DND-41 (cell line): Measurements from ENCODE around the gene POU2AF2.
"Not testable (repeated sequence)": the region's sequence is repeated elsewhere in the genome, so short reads cannot be mapped to it uniquely, and the experiment has no call there.

ENCODE experiments used
- ATAC-seq: fragments of 200-7000 bp; cut with Tn5 transposase; 3 replicates; pipeline ENCODE4 v1.9.1; 2021; ENCODE audit warnings: low read depth; ENCODE audit not compliant: insufficient read depth
- DNase-seq: peaks from one replicate; pipeline ENCODE4 v3.0.0-alpha.2; 2020
- H2AFZ ChIP-seq: 2 replicates; pipeline ENCODE4 v1.6.0; 2012; ENCODE audit warnings: low read depth, low read length
- H3K27ac ChIP-seq: 2 replicates; pipeline ENCODE4 v1.5.1; 2012; ENCODE audit warnings: low read length, inconsistent platforms
- H3K27me3 ChIP-seq: fragments of 200-600 bp; sonication (generic); 2 replicates; pipeline ENCODE4 v1.6.0; 2012; ENCODE audit warnings: low read length, mild to moderate bottlenecking, inconsistent platforms; ENCODE audit not compliant: insufficient read depth, poor library complexity
- H3K36me3 ChIP-seq: 2 replicates; pipeline ENCODE4 v1.5.1; 2012; ENCODE audit warnings: low read length, inconsistent platforms; ENCODE audit not compliant: insufficient read depth
- H3K4me1 ChIP-seq: 2 replicates; pipeline ENCODE4 v1.5.1; 2012; ENCODE audit warnings: mild to moderate bottlenecking, low read length; ENCODE audit not compliant: insufficient read depth
- H3K4me2 ChIP-seq: 2 replicates; pipeline ENCODE4 v1.6.0; 2012; ENCODE audit warnings: mild to moderate bottlenecking, moderate library complexity, low read length, inconsistent platforms; ENCODE audit not compliant: insufficient read depth
- H3K4me3 ChIP-seq, 2 experiments: fragments of 200-600 bp in 1 of 2; shearing (Covaris generic) in 1 of 2; 2 replicates each; pipeline ENCODE4 v1.5.1; 2012 to 2016; ENCODE audit warnings: inconsistent platforms in 2 of 2, low read length in 2 of 2, mild to moderate bottlenecking in 2 of 2, low read depth in 1 of 2, moderate library complexity in 1 of 2
- H3K79me2 ChIP-seq: 2 replicates; pipeline ENCODE4 v1.6.0; 2012; ENCODE audit warnings: low read length, inconsistent platforms; ENCODE audit not compliant: insufficient read depth
- H3K9ac ChIP-seq: 2 replicates; pipeline ENCODE4 v1.6.0; 2012; ENCODE audit warnings: low read depth, mild to moderate bottlenecking, inconsistent platforms, low read length, moderate library complexity
- H3K9me3 ChIP-seq: 2 replicates; pipeline ENCODE4 v1.5.1; 2012; ENCODE audit warnings: low read length, moderate library complexity, mild to moderate bottlenecking, inconsistent platforms; ENCODE audit not compliant: insufficient read depth, severe bottlenecking
- H4K20me1 ChIP-seq: 2 replicates; pipeline ENCODE4 v1.6.0; 2012; ENCODE audit warnings: low read length; ENCODE audit not compliant: insufficient read depth
- CTCF ChIP-seq: IDR thresholded peaks from 2 replicates; pipeline ENCODE4 v1.5.1; 2012; ENCODE audit warnings: borderline replicate concordance, low read length, moderate library complexity, mild to moderate bottlenecking; ENCODE audit not compliant: poor library complexity, severe bottlenecking; ENCODE audit errors: extremely low read depth
- EZH2 ChIP-seq: IDR thresholded peaks from 3 replicates; pipeline ENCODE4 v1.6.1; 2012; ENCODE audit warnings: borderline replicate concordance, low read depth, mild to moderate bottlenecking, moderate library complexity, low read length, inconsistent platforms; ENCODE audit not compliant: severe bottlenecking

Gene POU2AF2

GRCh38 chr11:111285189-111286091, 39.9 kb downstream of the POU2AF2 start:
- Histone ChIP-seq H3K79me2 (no peaks in the 10 kb centered on the region), H3K27ac (no peak overlapping the region), H3K36me3 (no peaks in the 10 kb centered on the region), H3K9ac (no peak overlapping the region), H3K4me1 (no peaks in the 10 kb centered on the region), H3K9me3 (no peaks in the 10 kb centered on the region), H4K20me1 (no peaks in the 10 kb centered on the region), H3K4me3 (no peak overlapping the region), H2AFZ (no peak overlapping the region), H3K27me3 (peaks cover 1% of the 10 kb centered on the region), H3K4me2 (no peak overlapping the region)
- DNase-seq, result no peak
- no peak for ATAC-seq
- TF ChIP-seq CTCF (no peak), EZH2 (no peak)

- no peak for TF ChIP-seq CTCF
- no peak for TF ChIP-seq EZH2
- H3K79me2 ChIP-seq, result no peaks in the 10 kb centered on the region
- no peak overlapping the region for H3K4me2 ChIP-seq
- no peak for ATAC-seq
- no peak overlapping the region for H2AFZ ChIP-seq
- no peak for DNase-seq
- H3K27me3 ChIP-seq, result no peaks in the 10 kb centered on the region
- H3K4me1 ChIP-seq, result no peaks in the 10 kb centered on the region
- no peaks in the 10 kb centered on the region for H4K20me1 ChIP-seq
- H3K36me3 ChIP-seq, result no peaks in the 10 kb centered on the region
- no peak overlapping the region for H3K4me3 ChIP-seq
- no peaks in the 10 kb centered on the region for H3K9me3 ChIP-seq
- no peak overlapping the region for H3K27ac ChIP-seq
- no peak overlapping the region for H3K9ac ChIP-seq
Observed at GRCh38 chr11:111291764-111292163, 46.2 kb downstream of the POU2AF2 start.

GRCh38 chr11:111292408-111292807, 46.9 kb downstream of the POU2AF2 start:
- ATAC-seq, H4K20me1 ChIP-seq, H3K27ac ChIP-seq, H2AFZ ChIP-seq, H3K36me3 ChIP-seq, DNase-seq, H3K27me3 ChIP-seq, H3K79me2 ChIP-seq, H3K4me1 ChIP-seq, H3K9me3 ChIP-seq, H3K4me2 ChIP-seq, H3K9ac ChIP-seq, H3K4me3 ChIP-seq: not testable (repeated sequence)

GRCh38 chr11:111296196-111296595, 50.7 kb downstream of the POU2AF2 start:
- Histone ChIP-seq H3K27ac (no peak overlapping the region), H4K20me1 (no peaks in the 10 kb centered on the region), H3K4me2 (no peak overlapping the region), H3K27me3 (no peaks in the 10 kb centered on the region), H2AFZ (no peak overlapping the region), H3K36me3 (no peaks in the 10 kb centered on the region), H3K9ac (no peak overlapping the region), H3K4me1 (no peaks in the 10 kb centered on the region), H3K79me2 (no peaks in the 10 kb centered on the region), H3K9me3 (no peaks in the 10 kb centered on the region), H3K4me3 (no peak overlapping the region)
- no peak for TF ChIP-seq CTCF
- no peak for TF ChIP-seq EZH2
- ATAC-seq (no peak), DNase-seq (no peak)
